ENCODE results near the gene RELA. TPM values are rescaled to one million over a fixed set of nuclear protein-coding genes. Genes with fewer than 3 reads are reported as not detected.

The RELA gene
- polyA plus RNA-seq, 1 of the 3 experiments (the other 2 are of a cell fraction), result 49.5 TPM

DNA sequence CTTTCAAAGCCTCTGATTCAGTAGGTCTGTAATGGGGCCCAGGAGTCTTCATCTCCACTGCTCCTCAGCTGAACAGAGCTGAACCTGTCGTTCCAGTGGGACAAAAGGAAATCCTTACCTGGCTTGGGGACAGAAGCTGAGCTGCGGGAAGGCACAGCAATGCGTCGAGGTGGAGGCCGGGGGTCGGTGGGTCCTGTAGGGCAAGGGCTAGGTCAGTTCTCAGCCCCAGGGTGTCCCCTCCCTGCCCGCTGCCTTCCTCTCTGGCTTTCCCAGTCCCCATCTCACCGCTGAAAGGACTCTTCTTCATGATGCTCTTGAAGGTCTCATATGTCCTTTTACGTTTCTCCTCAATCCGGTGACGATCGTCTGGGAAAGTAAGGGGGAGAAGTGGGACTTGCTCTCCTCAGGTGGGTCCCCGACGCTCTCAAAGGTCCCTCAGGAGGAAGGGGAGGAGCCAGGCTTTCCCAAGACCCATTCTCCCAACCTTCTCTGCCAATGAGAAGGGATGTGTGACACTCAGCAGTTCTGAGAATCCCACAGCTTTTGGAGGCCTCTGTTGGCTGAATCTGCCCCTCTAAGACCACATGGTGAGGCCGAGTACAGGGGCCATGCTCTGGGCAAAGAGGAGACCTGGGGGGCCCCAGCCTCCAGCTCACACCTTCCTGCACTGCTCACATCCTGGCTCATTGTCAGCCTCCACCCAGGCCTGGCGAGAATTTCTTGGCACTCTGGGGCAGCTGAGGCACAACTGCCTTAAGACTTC lies 7.0 kb downstream of the RELA start:
- H3K9me2 ChIP-seq, result no peaks in the 10 kb centered on the region
- no peak for TF ChIP-seq TAF1 (IDR thresholded peaks at IDR 0.05; ENCODE audit: borderline replicate concordance, low read depth, low read length)
- TF ChIP-seq, protein P1, sequence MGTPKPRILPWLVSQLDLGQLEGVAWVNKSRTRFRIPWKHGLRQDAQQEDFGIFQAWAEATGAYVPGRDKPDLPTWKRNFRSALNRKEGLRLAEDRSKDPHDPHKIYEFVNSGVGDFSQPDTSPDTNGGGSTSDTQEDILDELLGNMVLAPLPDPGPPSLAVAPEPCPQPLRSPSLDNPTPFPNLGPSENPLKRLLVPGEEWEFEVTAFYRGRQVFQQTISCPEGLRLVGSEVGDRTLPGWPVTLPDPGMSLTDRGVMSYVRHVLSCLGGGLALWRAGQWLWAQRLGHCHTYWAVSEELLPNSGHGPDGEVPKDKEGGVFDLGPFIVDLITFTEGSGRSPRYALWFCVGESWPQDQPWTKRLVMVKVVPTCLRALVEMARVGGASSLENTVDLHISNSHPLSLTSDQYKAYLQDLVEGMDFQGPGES (IDR thresholded peaks at IDR 0.05; ENCODE audit: low read depth, low read length), result no peak
- no peak for TF ChIP-seq GABPA (IDR thresholded peaks at IDR 0.05; ENCODE audit: low read depth)
- TF ChIP-seq RFX5 (IDR thresholded peaks at IDR 0.05; ENCODE audit: low read length), result no peak
- TF ChIP-seq SIN3A (IDR thresholded peaks at IDR 0.05; ENCODE audit: borderline replicate concordance, low read depth, low read length), result no peak
- TF ChIP-seq RAD21 (IDR thresholded peaks at IDR 0.05; ENCODE audit: low read length), result no peak
- TF ChIP-seq GATA2 (CRISPR knock-in tag; IDR thresholded peaks at IDR 0.05), result no peak
- TF ChIP-seq EZH2phosphoT487 (IDR thresholded peaks at IDR 0.05; ENCODE audit: borderline replicate concordance, low read depth), result no peak
- TF ChIP-seq POLR2AphosphoS5 (IDR thresholded peaks at IDR 0.05; ENCODE audit: low read depth, low read length), result no peak
- no peak for TF ChIP-seq USF1 (IDR thresholded peaks at IDR 0.05; ENCODE audit: borderline replicate concordance, low read depth)
- TF ChIP-seq TCF12 (IDR thresholded peaks at IDR 0.05), result no peak
- TF ChIP-seq FOXM1 (IDR thresholded peaks at IDR 0.05; ENCODE audit: low read depth), result no peak
- TF ChIP-seq MXI1 (IDR thresholded peaks at IDR 0.05; ENCODE audit: low read depth, low read length), result no peak
- no peak for TF ChIP-seq NRF1 (IDR thresholded peaks at IDR 0.05; ENCODE audit: low read depth, low read length)
- no peak for TF ChIP-seq NFIC (IDR thresholded peaks at IDR 0.05; ENCODE audit: borderline replicate concordance)
- no peak overlapping the region; a peak in 1 of 4 replicates for H3K27ac ChIP-seq (ENCODE audit: low read depth in 2 of 2, low read length in 1 of 2)
- H2AFZ ChIP-seq (ENCODE audit: low read depth), result no peak overlapping the region
- no peak overlapping the region for H3K4me2 ChIP-seq
- H3K4me3 ChIP-seq (ENCODE audit: low read depth in 2 of 2, low read length in 1 of 2), result no peak overlapping the region
- no peak for DNase-seq
- no peak overlapping the region for H3K9ac ChIP-seq
- H3K79me2 ChIP-seq (ENCODE audit: insufficient read depth), result peaks cover 25% of the 10 kb centered on the region
- WGBS (ENCODE audit: low lambda C conversion rate), result 92% methylated on average over 14 of the region's 16 CpGs
- peaks cover 45 to 65% of the 10 kb centered on the region in 2 experiments for H3K36me3 ChIP-seq (replicated peaks in 1 of 2; ENCODE audit: control insufficient read depth in 1 of 2, insufficient read depth in 2 of 2, low read length in 1 of 2)
- H3K9me3 ChIP-seq, result no peaks in the 10 kb centered on the region
- H4K20me1 ChIP-seq (ENCODE audit: insufficient read depth), result no peaks in the 10 kb centered on the region
- H3F3A ChIP-seq (replicated peaks; ENCODE audit: insufficient read depth), result peaks cover 43% of the 10 kb centered on the region
- H3K4me1 ChIP-seq (ENCODE audit: control insufficient read depth in 1 of 2, insufficient read depth in 2 of 2, low read depth in 1 of 2, low read length in 1 of 2), result peaks cover 11 to 24% of the 10 kb centered on the region in 2 experiments
- ChIA-PET CTCF (interaction anchor here (0.6 to 1.2 kb wide), 2 partner anchors 30 to 216 kb away, joined by 3 read pairs; no protein-coding TSS in a partner anchor), POLR2A (no interaction called here)
- H3K27me3 ChIP-seq (ENCODE audit: insufficient read depth), result no peaks in the 10 kb centered on the region
